Activated naive CD4-positive, alpha-beta T cell treated with anti-CD3 and anti-CD28 coated beads, Interleukin-2, amount 50 U/mL, for 72 hours (primary cell): ENCODE results near the gene ZCRB1. TPM values are rescaled to one million over a fixed set of nuclear protein-coding genes. Genes with fewer than 3 reads are reported as not detected.

Experiments used
- ATAC-seq, 2 donors: fragments of 150-1000 bp; cut with Tn5 transposase; 2 replicates each; pipeline ENCODE4 v1.10.0; 2021; ENCODE audit warnings: mild to moderate bottlenecking in 2 of 2, moderate library complexity in 2 of 2
- DNase-seq, 2 donors: peaks; one replicate each; pipeline ENCODE4 v3.0.0; 2021 to 2022; ENCODE audit warnings: low spot score in 2 of 2
- H3K27ac Mint-ChIP-seq, 2 donors: one replicate each; pipeline ENCODE4 v1.8.0; 2022; ENCODE audit warnings: mild to moderate bottlenecking in 2 of 2, mixed read lengths in 2 of 2
- H3K36me3 Mint-ChIP-seq, 2 donors: one replicate each; pipeline ENCODE4 v1.8.0; 2022; ENCODE audit warnings: mixed read lengths in 2 of 2
- H3K9me3 Mint-ChIP-seq, 2 donors: one replicate each; pipeline ENCODE4 v1.8.0; 2022; ENCODE audit warnings: mixed read lengths in 2 of 2
- total RNA-seq, 2 donors: library from RNA; stranded (reverse); gene quantifications; one replicate each; pipeline ENCODE4 v1.2.3, GENCODE V29; 2022

The ZCRB1 gene
- total RNA-seq, 2 donors from 2014 or later, result 66.1 to 99.4 TPM

DNA sequence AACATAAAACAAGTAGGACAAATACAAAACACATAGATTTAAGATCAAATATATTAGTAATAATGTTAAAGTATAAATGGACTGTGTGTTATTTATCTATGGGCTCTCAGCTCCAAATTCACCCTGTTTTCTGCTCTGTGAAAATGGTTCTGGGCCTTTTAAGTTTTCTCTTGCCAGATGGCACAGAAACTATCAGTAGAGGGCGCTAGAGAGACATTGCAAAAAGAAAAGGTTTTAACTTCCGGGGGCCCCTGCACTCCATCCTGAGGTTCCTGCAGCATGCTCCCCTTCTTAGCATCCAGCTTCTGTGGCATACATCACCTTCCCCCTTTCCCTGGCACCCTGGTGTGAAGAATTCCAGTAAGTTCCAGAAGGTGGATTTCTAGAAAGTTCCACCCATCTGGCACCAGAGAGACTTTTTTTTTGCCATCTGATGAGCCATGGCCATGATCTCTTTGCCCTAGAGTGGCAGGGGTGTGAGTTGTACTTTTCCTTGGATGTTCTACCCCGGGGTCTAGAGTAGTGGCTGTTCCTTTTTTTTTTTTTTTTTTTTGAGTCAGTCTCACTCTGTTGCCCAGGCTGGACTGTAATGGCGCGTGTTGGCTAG lies 29.3 kb downstream of the ZCRB1 start:
- Mint-ChIP-seq H3K27ac (no peak overlapping the region), H3K36me3 (no peaks in the 10 kb centered on the region), H3K9me3 (no peaks in the 10 kb centered on the region)
- DNase-seq, result peak in 1 of 2 donors; percentile 34
- peak in 1 of 2 donors; percentile 22 for ATAC-seq

DNA sequence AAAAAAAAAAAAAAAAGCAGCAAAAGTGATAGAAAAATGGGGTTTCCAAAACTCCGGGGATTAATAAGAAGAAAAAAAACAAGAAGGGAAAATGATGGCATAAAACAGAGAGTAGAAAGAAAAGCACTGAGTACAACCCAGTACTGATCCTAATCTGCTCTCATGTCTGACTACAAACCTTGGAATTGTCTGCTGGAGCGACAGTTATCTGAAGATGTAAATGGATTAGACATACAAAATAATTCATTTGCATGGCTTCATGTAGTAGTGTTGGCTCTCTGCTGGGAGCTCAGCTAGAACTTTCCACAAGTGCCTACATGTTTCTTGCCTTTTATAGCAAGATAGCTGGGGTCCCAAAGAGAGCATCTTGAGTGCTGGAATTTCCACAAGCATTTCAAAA lies 34.2 kb downstream of the ZCRB1 start:
- Mint-ChIP-seq H3K36me3 (peaks cover 0 to 5% of the 10 kb centered on the region in 2 donors), H3K27ac (no peak overlapping the region), H3K9me3 (no peaks in the 10 kb centered on the region)
- DNase-seq (no peak), ATAC-seq (no peak)

DNA sequence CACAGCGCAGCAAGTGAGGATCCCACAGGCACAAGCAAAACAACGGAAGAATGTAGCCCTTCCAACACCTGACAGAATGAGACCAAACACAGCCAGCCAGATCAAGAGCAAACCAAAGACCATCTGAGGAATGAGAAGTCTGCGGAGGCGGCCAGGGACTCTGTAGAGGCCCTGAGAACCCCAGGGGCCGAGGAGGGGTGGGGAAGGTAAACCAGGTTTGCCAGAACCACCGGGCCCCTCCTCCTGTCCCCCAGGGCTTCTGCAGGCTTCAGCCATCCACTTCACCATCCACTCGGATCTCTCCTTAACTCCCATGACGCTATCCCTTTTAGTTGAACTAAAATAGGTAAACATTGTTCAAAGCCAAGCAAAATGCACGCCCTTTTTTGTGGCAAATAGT lies 37.4 kb downstream of the ZCRB1 start:
- Mint-ChIP-seq H3K27ac (no peak overlapping the region), H3K9me3 (no peaks in the 10 kb centered on the region), H3K36me3 (peaks cover 0 to 5% of the 10 kb centered on the region in 2 donors)
- no peak for ATAC-seq
- DNase-seq, result no peak

DNA sequence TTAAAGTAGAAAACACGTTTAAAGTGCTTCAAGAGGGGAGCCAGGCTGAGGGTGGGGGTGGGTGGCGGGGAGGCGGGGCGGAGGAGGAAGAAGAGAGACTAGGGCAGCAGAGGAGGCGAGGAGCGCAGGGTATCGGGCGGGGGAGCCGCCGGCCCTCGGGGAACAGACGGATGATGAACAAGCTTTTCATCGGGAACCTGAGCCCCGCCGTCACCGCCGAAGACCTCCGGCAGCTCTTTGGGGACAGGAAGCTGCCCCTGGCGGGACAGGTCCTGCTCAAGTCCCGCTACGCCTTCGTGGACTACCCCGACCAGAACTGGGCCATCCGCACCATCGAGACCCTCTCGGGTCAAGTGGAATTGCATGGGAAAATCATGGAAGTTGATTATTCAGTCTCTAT lies 39.2 kb downstream of the ZCRB1 start:
- Mint-ChIP-seq H3K36me3 (peaks cover 0 to 5% of the 10 kb centered on the region in 2 donors), H3K27ac (no peak overlapping the region), H3K9me3 (no peaks in the 10 kb centered on the region)
- no peak for ATAC-seq
- DNase-seq, result no peak

DNA sequence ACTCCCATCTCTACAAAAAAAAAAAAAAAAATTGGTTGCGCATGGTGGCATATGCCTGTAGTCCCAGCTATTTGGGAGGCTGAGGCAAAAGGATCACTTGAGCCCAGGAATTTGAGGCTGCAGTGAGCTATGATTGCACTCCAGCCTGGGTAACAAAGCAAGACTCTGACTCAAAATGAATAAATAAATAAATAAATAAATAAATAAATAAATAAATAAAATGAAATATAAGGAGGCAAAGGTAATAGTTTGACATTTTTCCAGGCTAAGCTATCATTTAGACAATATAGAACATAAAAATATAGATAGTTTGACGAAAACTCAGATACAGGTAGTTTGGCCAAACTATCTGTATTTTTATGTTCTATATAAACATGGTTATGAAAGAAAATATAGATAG lies 40.5 kb downstream of the ZCRB1 start:
- Mint-ChIP-seq H3K36me3 (peaks cover 0 to 5% of the 10 kb centered on the region in 2 donors), H3K27ac (no peak overlapping the region), H3K9me3 (no peaks in the 10 kb centered on the region)
- no peak for ATAC-seq
- DNase-seq, result no peak

DNA sequence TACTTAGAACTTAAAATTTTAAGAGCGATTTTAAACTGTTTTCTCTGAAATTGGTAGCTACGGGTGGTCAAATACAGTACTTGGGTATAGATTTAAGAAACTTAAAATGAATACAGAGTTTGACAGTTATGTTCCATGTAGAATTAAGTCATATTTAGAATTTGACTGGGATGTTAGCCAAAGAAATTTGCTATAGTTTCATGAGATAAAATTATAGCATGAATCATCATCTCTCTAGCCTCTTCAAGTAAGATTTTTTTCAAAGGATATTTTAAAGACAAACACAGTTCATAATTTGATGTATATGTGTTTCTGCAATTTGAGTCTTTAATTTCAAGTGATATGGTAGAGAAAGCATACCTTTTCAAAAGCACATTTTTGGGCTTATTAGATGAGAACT lies 41.0 kb downstream of the ZCRB1 start:
- DNase-seq, result no peak
- Mint-ChIP-seq H3K36me3 (peaks cover 0 to 5% of the 10 kb centered on the region in 2 donors), H3K9me3 (no peaks in the 10 kb centered on the region), H3K27ac (no peak overlapping the region)
- ATAC-seq, result no peak

DNA sequence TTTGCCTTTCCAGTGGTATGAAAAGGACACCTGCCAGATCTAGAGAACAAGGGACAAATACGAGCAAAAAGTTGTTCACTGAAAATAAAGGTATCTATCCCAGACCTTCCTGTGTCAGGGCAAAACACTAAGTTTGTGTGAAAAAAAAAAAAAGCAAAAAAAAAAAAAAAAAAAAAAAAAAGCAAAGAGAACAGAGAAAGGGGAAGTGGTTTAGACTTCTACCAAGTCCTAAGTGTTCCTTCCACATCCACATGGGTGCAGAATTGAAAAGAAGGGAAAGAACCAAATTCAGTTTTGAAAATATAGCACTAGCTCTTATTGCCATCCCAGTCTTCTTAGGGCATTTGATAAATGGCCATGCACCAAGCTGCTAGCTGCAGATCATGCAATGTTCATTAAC lies 41.7 kb downstream of the ZCRB1 start:
- no peak for ATAC-seq
- Mint-ChIP-seq H3K9me3 (no peaks in the 10 kb centered on the region), H3K36me3 (peaks cover 0 to 5% of the 10 kb centered on the region in 2 donors)

DNA sequence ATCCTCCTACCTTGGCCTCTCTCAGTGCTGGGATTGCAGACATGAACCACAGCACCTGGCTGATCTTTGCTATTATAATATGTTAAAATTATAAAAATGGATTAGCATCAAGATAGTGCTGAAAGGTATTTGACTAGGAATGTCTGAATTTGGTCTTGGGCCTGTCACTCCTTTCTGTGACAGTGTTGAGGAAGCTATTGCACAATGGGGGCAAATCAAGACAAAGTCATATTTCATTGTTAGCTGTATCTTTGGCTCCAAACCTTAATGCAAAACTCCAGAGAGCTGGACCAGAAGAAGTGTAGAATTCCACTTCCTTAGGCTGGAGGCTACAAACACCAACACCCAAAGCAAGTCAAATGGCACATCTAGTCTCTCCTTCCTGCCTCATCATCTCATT lies 42.2 kb downstream of the ZCRB1 start:
- ATAC-seq, result no peak
- no peak for DNase-seq
- H3K9me3 Mint-ChIP-seq, result no peaks in the 10 kb centered on the region
- peaks cover 0 to 5% of the 10 kb centered on the region in 2 donors for H3K36me3 Mint-ChIP-seq
- no peak overlapping the region for H3K27ac Mint-ChIP-seq

More for the DNA sequence above, 41.7 kb downstream of the ZCRB1 start:
- no peak for DNase-seq
- no peak overlapping the region for H3K27ac Mint-ChIP-seq

DNA sequence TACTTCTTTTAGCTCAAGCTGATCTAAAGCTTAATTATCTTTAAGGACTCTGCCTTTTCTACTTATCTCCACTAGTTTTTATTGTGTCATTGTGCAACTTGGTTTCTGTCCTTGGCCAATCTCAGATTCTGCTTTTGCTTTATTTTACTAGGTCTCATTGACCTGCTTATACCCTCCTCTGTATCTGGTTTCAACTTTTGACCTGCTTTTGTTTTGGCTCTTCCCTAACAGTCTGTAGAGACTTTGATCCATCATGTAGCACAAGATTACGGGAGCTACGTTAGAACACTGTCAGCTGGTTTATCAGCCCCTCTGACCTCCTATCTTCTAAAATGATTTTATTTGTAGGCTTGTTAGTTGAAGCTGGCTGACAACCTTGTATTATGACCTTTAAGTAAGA lies 43.6 kb downstream of the ZCRB1 start:
- DNase-seq (no peak), ATAC-seq (no peak)
- no peak overlapping the region for H3K27ac Mint-ChIP-seq
- no peaks in the 10 kb centered on the region for H3K9me3 Mint-ChIP-seq
- peaks cover 0 to under 1% of the 10 kb centered on the region in 2 donors for H3K36me3 Mint-ChIP-seq

DNA sequence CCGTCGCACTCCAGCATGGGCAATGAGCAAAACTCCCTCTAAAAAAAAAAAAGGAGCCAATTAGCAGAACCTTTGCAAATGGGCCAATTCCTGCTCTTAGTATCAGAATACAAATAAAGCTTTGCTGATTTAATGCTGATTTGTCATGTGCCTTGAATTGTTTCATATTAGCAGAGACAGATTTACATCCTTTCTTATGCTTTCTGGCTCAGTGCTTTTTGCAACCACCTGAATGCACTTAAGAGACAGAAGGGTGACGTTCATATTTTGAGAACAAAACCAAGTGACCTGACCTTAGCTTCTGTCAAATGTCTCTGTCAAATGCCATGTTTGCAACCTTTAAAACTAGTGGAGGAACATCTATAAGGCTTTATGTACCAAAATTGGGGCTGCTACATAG lies 44.0 kb downstream of the ZCRB1 start:
- no peak for DNase-seq
- ATAC-seq, result no peak
- Mint-ChIP-seq H3K36me3 (no peaks in the 10 kb centered on the region), H3K9me3 (no peaks in the 10 kb centered on the region), H3K27ac (no peak overlapping the region)

DNA sequence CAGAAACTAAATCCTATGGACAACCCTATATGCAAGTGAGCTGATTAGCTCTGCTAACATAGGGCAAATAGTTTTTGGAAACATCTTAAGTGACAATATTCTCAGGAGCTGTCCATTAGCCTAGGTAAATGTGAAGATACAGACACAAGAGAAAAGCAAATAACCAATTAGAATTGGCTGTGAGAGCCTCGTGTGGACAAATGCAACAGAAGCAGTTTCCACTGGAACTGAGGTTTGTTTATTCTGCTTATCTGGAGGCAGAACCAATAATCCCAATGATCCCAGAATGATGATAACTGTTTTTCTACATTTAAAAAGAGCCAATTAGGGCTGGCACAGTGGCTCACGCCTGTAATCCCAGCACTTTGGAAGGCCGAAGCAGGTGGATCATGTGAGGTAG lies 44.6 kb downstream of the ZCRB1 start:
- Mint-ChIP-seq H3K27ac (no peak overlapping the region), H3K36me3 (no peaks in the 10 kb centered on the region), H3K9me3 (no peaks in the 10 kb centered on the region)
- ATAC-seq (no peak), DNase-seq (no peak)

DNA sequence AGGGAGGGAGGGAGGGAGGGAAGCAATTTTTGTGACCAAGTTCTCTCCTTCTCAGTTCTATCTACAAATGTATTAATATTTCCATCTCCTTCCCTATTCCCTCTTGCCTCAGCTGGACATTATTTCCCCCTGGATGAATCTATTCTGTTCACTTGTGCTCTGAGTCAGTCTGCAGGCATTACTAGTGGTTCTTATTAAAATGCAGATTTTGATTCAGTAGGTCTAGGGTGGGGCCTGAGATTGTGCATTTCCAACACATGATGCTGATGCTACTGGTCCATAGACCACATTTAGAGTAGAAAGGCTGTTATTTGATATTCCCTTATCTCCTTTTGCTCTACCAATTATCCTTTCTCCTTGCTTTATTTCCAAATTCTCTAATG lies 47.8 kb downstream of the ZCRB1 start:
- Mint-ChIP-seq H3K27ac (no peak overlapping the region), H3K9me3 (peaks cover 3 to 4% of the 10 kb centered on the region in 2 donors), H3K36me3 (no peaks in the 10 kb centered on the region)
- DNase-seq, result no peak
- no peak for ATAC-seq

DNA sequence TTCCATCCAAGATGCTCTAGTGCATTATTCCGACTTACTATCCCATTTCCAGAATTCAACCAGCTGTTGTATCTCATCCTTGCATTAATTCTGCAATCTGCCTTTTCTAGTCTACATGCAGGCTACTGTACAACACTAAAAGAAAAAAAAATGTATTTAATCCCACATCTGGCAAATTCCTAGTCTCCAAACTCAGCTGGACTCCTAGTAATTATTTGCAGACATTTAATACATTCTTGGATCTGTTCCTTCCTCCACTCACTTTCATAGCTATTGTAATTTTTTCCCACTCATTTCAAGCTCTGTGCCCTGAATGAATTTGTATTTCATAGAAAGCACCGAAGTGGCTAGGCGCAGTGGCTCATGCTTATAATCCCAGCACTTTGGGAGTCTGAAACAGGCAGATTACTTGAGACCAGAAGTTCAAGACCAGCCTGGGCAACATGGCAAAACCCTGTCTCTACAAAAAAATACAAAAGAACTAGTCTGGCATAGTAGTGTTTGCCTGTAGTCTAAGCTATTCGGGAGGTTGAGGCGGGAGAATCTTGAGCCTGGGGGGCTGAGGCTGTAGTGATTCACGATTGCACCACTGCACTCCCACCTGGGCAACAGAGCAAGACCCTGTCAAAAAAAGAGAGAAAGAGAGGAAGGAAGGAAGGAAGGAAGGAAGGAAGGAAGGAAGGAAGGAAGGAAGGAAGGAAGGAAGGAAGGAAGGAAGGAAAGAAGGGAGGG lies 48.3 kb downstream of the ZCRB1 start:
- ATAC-seq (no peak), DNase-seq (no peak)
- H3K9me3 Mint-ChIP-seq, result peaks cover 3 to 7% of the 10 kb centered on the region in 2 donors
- H3K36me3 Mint-ChIP-seq, result peaks cover 4 to 5% of the 10 kb centered on the region in 2 donors
- H3K27ac Mint-ChIP-seq, result no peak overlapping the region

DNA sequence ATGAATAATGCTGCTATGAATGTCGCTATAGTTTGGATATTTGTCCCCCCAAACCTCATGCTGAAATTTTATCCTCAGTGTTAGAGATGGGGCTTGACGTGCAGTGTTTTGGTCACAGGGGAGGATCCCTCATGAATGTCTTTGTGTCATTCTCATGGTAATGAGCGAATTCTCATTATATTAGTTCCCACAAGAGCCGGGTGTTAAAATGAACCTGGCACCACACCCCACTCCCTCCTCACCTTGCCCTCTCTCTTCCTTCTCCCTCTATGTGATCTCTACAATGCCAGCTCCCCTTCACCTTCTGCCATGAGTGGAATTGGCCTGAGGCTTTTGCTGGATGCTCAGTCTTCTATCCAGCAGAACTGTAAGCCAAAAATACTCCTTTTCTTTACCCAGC lies 50.4 kb downstream of the ZCRB1 start:
- DNase-seq, result no peak
- Mint-ChIP-seq H3K9me3 (peaks cover 3 to 9% of the 10 kb centered on the region in 2 donors), H3K27ac (no peak overlapping the region), H3K36me3 (peaks cover 6 to 8% of the 10 kb centered on the region in 2 donors)
- ATAC-seq, result no peak

DNA sequence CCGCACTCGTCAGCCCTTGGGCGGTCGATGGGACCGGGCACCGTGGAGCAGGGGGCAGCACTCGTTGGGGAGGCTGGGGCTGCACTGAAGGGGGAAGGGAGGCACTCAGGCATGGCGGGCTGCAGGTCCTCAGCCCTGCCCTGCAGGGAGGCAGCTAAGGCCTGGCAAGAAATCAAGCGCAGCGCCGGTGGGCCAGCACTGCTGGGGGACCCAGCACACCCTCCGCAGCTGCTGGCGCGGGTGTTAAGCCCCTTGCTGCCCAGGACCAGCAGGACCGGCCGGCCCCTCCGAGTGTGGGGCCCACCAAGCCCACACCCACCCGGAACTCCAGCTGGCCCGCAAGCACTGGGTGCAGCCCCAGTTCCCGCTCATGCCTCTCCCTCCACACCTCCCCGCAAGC lies 52.2 kb downstream of the ZCRB1 start:
- DNase-seq, result no peak
- no peak for ATAC-seq
- Mint-ChIP-seq H3K27ac (no peak overlapping the region), H3K36me3 (peaks cover 6 to 8% of the 10 kb centered on the region in 2 donors), H3K9me3 (peaks cover 3 to 9% of the 10 kb centered on the region in 2 donors)

DNA sequence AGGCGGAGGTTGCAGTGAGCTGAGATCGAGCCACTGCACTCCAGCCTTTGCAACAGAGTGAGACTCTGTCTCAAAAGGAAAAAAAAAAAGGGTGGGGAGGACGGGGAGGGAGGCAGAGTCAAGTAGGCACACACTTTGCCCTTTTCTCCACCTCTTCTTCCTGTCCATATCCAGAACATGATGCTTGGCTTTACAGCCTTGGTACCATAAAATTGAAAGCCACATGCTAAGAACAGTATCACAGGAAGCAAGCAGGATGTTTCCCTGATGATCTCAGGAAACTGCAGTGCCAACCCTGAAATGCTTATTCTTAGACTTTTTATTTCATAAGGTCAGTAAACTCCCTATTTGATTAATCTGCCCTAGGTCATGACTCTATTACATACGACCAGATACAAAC lies 55.3 kb downstream of the ZCRB1 start:
- no peak for ATAC-seq
- Mint-ChIP-seq H3K9me3 (peaks cover 3 to 9% of the 10 kb centered on the region in 2 donors), H3K27ac (no peak overlapping the region), H3K36me3 (peaks cover 6 to 8% of the 10 kb centered on the region in 2 donors)
- DNase-seq, result no peak

DNA sequence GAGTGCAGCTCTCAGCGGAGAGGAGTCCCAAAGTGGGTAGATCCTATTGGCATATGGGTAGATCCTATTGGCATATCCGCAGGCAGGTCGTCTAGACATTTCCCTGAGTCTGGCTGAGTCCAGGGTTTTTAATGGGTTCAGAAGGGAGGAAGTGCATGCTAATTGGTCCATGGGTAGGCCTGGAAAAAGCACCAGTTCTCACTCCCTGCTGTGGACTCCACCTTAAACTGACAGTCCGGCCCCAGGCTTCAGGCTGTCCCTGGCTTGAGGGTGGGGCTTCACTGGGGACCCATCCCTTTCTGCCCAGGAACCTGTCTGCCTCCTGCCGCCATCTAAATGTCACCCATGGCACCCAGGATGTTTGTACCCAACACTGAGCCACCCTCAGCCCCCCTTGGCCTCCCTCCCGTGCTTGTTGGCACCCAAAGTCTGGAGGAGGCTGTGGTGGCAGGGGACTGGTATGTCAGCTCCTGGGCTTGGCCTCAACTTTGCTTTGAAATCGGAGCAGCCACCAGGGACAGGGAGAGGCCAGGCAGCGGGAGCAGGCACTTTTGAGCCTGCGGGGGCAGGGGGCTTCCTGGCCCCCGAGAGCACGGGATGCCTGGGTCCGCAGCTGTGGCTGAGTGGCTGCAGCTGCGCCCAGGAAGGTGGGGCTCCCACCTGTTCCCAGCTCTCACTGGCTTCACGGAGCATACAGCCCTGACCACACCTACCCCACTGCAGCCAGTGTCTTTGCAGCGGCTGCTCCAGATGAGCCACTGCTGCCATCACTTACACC lies 58.3 kb downstream of the ZCRB1 start:
- DNase-seq (no peak), ATAC-seq (no peak)
- H3K36me3 Mint-ChIP-seq, result peaks cover 3% of the 10 kb centered on the region in 2 donors
- no peak overlapping the region for H3K27ac Mint-ChIP-seq
- peaks cover 0 to 2% of the 10 kb centered on the region in 2 donors for H3K9me3 Mint-ChIP-seq
